ENCODE measurements around the gene FBXO17.

FBXO17 gene

DNA sequence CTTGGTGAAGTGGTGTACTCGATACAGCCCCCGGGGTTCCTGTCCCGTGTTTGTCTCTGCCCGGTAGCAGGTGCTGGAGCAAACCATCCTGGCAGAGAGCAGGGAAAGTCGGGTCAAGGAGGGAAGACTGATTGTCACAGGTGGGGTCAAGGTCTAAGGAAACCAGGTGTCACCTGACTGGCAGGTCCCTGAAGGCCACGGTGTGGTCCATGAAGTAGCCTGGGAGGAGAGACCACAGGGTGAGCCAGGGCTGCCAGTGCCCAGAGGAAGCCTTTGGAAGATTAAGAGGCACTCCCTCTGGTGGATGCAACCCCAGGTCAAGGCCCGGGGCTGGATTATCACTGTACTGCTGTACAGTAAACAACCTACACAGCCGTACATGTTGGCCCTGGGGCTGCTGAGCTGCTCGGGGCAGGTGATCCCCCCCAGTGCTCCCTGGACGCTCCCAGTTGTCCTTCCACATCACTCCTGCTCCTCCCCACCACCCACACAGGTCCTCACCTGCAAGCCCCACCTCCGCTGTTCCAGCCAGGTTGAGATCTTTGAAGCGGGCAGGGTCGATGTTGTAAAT is 57.5 kb downstream of the FBXO17 start:
- DNase-seq (ENCODE audit: low spot score) = no peak
- TF ChIP-seq, protein P1, sequence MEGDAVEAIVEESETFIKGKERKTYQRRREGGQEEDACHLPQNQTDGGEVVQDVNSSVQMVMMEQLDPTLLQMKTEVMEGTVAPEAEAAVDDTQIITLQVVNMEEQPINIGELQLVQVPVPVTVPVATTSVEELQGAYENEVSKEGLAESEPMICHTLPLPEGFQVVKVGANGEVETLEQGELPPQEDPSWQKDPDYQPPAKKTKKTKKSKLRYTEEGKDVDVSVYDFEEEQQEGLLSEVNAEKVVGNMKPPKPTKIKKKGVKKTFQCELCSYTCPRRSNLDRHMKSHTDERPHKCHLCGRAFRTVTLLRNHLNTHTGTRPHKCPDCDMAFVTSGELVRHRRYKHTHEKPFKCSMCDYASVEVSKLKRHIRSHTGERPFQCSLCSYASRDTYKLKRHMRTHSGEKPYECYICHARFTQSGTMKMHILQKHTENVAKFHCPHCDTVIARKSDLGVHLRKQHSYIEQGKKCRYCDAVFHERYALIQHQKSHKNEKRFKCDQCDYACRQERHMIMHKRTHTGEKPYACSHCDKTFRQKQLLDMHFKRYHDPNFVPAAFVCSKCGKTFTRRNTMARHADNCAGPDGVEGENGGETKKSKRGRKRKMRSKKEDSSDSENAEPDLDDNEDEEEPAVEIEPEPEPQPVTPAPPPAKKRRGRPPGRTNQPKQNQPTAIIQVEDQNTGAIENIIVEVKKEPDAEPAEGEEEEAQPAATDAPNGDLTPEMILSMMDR (IDR thresholded peaks at IDR 0.05; ENCODE audit: extremely low read depth, missing control alignments) = no peak

- TF ChIP-seq, protein P1 (IDR thresholded peaks at IDR 0.05; ENCODE audit: extremely low read depth, missing control alignments) = no peak
- no peak for DNase-seq (ENCODE audit: low spot score)
These were observed 58.0 kb downstream of the FBXO17 start for GRCh38 chr19:38917516-38917915.

DNA sequence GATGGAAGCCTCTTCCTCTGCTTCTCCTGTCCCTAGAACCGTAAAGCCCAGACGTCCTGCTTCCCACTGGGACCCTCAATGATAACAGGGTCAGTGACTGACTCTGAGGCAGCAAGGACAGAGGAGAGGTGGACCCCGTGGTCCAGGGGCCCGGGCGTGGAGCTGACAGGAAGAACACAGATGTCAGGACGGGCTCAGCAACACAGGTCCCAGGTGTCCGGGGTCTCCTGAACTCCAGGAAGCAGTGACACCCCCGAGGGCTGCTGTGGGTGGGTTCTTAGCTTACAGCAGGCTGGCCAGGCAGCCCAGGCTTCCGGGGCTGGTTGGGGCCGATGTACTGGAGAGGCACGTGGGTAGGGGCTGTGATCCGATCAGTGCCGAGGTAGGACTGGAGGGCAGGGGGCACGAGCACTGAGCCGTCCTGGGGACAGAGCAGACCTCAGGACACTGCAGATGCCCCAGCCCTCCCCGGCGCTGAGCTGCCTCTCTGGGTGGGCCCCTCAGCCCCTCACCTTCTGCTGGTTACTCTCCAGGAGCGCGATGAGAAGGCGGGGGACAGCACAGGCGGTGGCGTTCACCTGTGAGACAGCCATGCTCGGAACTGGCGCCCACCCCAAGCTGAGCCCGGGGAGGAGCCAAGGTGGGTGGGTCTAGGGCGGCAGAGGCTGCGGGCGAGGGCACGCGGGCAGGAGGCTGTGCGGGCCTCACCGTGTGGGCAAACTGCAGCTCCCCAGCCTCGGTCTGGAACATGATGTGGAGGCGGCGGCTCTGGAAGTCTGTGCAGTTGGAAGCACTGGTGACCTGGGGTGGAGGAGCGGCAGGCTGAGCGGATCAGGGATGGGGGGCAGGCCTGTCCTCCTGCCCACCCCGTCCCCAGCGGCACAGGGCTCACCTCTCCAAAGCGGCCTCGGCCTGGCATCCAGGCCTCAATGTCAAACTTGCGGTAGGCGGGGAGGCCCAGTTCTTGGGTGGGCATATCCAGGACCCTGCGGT is 59.9 kb downstream of the FBXO17 start:
- TF ChIP-seq, protein P1 (IDR thresholded peaks at IDR 0.05; ENCODE audit: extremely low read depth, missing control alignments) = no peak
- DNase-seq (ENCODE audit: low spot score) = no peak

DNA sequence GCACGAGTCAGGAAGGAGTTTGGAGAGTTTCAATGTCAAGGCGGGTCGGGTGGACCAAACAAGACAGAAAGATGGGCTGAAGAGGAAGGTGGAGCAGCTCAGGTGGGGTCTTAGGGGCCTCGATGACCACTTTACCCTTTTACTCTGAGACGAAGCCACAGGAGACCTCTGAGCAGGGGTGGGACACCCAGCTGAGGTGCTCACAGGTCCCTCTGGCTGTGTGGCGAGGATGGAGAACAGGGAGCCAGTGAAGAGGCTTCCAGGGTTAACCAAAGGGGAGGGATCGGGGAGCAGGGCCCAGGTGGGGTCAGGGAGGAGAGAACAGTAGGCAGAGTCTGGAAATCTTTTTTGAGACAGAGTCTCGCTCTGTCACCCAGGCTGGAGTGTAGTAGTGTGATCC is 61.6 kb downstream of the FBXO17 start:
- DNase-seq (ENCODE audit: low spot score) = no peak
- TF ChIP-seq, protein P1 (IDR thresholded peaks at IDR 0.05; ENCODE audit: extremely low read depth, missing control alignments) = no peak

GRCh38 chr19:38912600-38913514 is 62.7 kb downstream of the FBXO17 start:
- no peak for DNase-seq (ENCODE audit: low spot score)
- TF ChIP-seq, protein P1 (IDR thresholded peaks at IDR 0.05; ENCODE audit: extremely low read depth, missing control alignments) = no peak

GRCh38 chr19:38911388-38912001 is 64.0 kb downstream of the FBXO17 start:
- TF ChIP-seq, protein P1 (IDR thresholded peaks at IDR 0.05; ENCODE audit: extremely low read depth, missing control alignments) = no peak
- DNase-seq (ENCODE audit: low spot score) = no peak

All from GM20000 (cell line).